Neural cell (in vitro differentiated cells): ENCODE results near the gene RPS23. TPM values are rescaled to one million over a fixed set of nuclear protein-coding genes. Genes with fewer than 3 reads are reported as not detected.
"Not testable (repeated sequence)": the region's sequence is repeated elsewhere in the genome, so short reads cannot be mapped to it uniquely, and the experiment has no call there.

Experiments
- H2AFZ ChIP-seq: fragments of 200-600, 300-800 bp; sonication (generic), shearing (Covaris generic); 2 replicates; pipeline ENCODE4 v1.6.0; 2014; ENCODE audit warnings: low read depth, mild to moderate bottlenecking, antibody characterized with exemption, low read length, moderate library complexity
- H3F3A ChIP-seq: fragments of 200-600 bp; shearing (Covaris generic); 2 replicates; pipeline ENCODE4 v1.6.1; 2016; ENCODE audit warnings: mild to moderate bottlenecking, moderate library complexity, mixed read lengths, antibody characterized with exemption, low read length; ENCODE audit not compliant: insufficient read depth, poor library complexity, severe bottlenecking
- H3K27ac ChIP-seq: fragments of 200-600, 300-800 bp; sonication (generic), shearing (Covaris generic); 2 replicates; pipeline ENCODE4 v1.5.1; 2014; ENCODE audit warnings: mild to moderate bottlenecking, low read length, moderate library complexity
- H3K27me3 ChIP-seq: fragments of 300-800, 200-600 bp; sonication (generic), shearing (Covaris generic); 2 replicates; pipeline ENCODE4 v1.6.0; 2014; ENCODE audit warnings: mild to moderate bottlenecking, low read depth, low read length, moderate library complexity; ENCODE audit not compliant: insufficient read depth
- H3K36me3 ChIP-seq: fragments of 300-800, 200-600 bp; sonication (generic), shearing (Covaris generic); 2 replicates; pipeline ENCODE4 v1.5.1; 2014; ENCODE audit warnings: mild to moderate bottlenecking, antibody characterized with exemption, low read length, moderate library complexity; ENCODE audit not compliant: insufficient read depth
- H3K4me2 ChIP-seq: fragments of 300-800, 200-600 bp; sonication (generic), shearing (Covaris generic); 2 replicates; pipeline ENCODE4 v1.6.0; 2014; ENCODE audit warnings: mild to moderate bottlenecking, low read length
- H3K4me3 ChIP-seq: fragments of 300-800, 200-600 bp; sonication (generic), shearing (Covaris generic); 2 replicates; pipeline ENCODE4 v1.5.1; 2014; ENCODE audit warnings: mild to moderate bottlenecking, low read length, moderate library complexity
- H3K79me2 ChIP-seq: fragments of 200-600 bp; shearing (Covaris generic); replicated peaks from 2 replicates; pipeline ENCODE4 v1.6.0; 2014; ENCODE audit warnings: mild to moderate bottlenecking, low read length, moderate library complexity; ENCODE audit not compliant: insufficient read depth
- H3K9ac ChIP-seq: fragments of 300-800, 200-600 bp; sonication (generic), shearing (Covaris generic); 2 replicates; pipeline ENCODE4 v1.6.1; 2016; ENCODE audit warnings: mild to moderate bottlenecking, low read length, mixed read lengths
- H3K9me2 ChIP-seq: fragments of 200-600 bp; shearing (Covaris generic); 2 replicates; pipeline ENCODE4 v1.6.1; 2016; ENCODE audit warnings: mild to moderate bottlenecking, low read length, mixed read lengths; ENCODE audit not compliant: insufficient read depth
- H3K9me3 ChIP-seq: fragments of 200-600, 300-800 bp; sonication (generic), shearing (Covaris generic); 2 replicates; pipeline ENCODE4 v1.6.1; 2016; ENCODE audit warnings: mild to moderate bottlenecking, mixed run types, low read length, moderate library complexity, mixed read lengths
- H4K20me1 ChIP-seq: fragments of 200-600 bp; shearing (Covaris generic); 2 replicates; pipeline ENCODE4 v1.6.1; 2016; ENCODE audit warnings: mild to moderate bottlenecking, mixed run types; ENCODE audit not compliant: insufficient read depth
- EP300 ChIP-seq: fragments of 450-650 bp; conservative IDR thresholded peaks from 2 replicates; pipeline ENCODE4 v1.6.1; 2014; ENCODE audit warnings: antibody characterized with exemption, mild to moderate bottlenecking, moderate library complexity; ENCODE audit not compliant: poor library complexity, severe bottlenecking
- EZH2 ChIP-seq: fragments of 200-600, 300-800 bp; shearing (Covaris generic), sonication (generic); IDR thresholded peaks from 2 replicates; pipeline ENCODE4 v1.6.1; 2014; ENCODE audit warnings: antibody characterized with exemption, low read length, borderline replicate concordance, mild to moderate bottlenecking; ENCODE audit not compliant: insufficient read depth, poor library complexity, severe bottlenecking
- MXI1 ChIP-seq: fragments of 450-650 bp; conservative IDR thresholded peaks from 2 replicates; pipeline ENCODE4 v1.6.1; 2014; ENCODE audit warnings: antibody characterized with exemption, mild to moderate bottlenecking; ENCODE audit not compliant: poor library complexity, severe bottlenecking
- POLR2AphosphoS5 ChIP-seq: IDR thresholded peaks from 2 replicates; pipeline ENCODE4 v1.6.1; 2012
- RAD21 ChIP-seq: fragments of 450-650 bp; conservative IDR thresholded peaks from 2 replicates; pipeline ENCODE4 v1.6.1; 2014; ENCODE audit warnings: antibody characterized with exemption, mild to moderate bottlenecking, moderate library complexity
- SMC3 ChIP-seq: fragments of 450-650 bp; conservative IDR thresholded peaks from 2 replicates; pipeline ENCODE4 v1.6.1; 2014; ENCODE audit warnings: antibody characterized with exemption, mild to moderate bottlenecking, moderate library complexity; ENCODE audit not compliant: poor library complexity
- polyA plus RNA-seq: library from polyadenylated mRNA; depleted of rRNA; stranded (reverse); fragments of >200 nt; gene quantifications from 2 replicates; pipeline ENCODE4 v1.2.3, GENCODE V29; 2014
- TF ChIP-seq, protein P1 (sequence below): IDR thresholded peaks from 2 replicates; pipeline ENCODE4 v1.6.1; 2012; ENCODE audit warnings: borderline replicate concordance
- TF ChIP-seq, protein P2 (sequence below): fragments of 450-650 bp; IDR thresholded peaks from 2 replicates; pipeline ENCODE4 v1.5.1; 2014; ENCODE audit warnings: antibody characterized with exemption, mild to moderate bottlenecking, moderate library complexity; ENCODE audit not compliant: poor library complexity, severe bottlenecking

The RPS23 gene
- polyA plus RNA-seq, 1 donor from 2014 or later, result 2,396 TPM

DNA sequence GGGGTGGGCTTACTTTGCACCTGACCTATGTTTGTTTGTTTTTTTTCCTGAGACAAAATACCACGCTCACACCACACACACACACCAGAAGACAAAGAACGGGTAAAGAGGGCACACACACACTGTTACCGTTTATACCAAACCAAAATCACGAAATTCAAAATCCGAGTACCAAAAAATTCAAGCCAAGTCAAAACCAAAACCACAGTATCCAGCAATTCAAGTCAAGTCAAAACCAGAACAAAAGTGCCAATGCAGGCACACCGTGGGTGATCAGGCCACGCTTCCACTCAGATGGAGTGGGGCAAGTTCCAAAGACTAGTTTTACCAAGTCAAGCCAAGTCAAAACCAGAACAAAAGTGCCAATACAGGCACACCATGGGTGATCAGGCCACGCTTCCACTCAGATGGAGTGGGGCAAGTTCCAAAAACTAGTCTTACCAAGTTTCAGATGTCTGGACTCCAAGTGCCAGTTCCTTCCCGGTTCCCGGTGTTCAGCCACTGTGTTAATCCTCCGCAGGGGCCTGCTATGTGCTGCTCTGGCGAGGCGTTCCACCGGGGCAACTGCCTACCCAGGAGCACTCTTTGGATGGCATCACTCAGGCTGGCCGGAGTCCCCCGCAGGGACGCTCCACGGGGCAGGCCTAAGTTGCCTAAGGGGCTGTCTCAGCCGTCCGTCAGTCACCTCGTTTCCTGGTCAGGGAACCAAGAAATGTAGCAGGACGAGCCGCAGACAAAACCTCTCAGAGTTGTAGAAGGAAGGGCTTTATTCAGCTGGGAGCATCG, 5.4 kb downstream of the RPS23 start:
- not testable (repeated sequence) for H3K27me3 ChIP-seq, H3K27ac ChIP-seq, H3K9me2 ChIP-seq, H3K36me3 ChIP-seq, H3K9ac ChIP-seq, H2AFZ ChIP-seq, H3K9me3 ChIP-seq, H3K4me3 ChIP-seq, H4K20me1 ChIP-seq, H3F3A ChIP-seq, H3K4me2 ChIP-seq
- peaks cover 13% of the 10 kb centered on the region for H3K79me2 ChIP-seq

DNA sequence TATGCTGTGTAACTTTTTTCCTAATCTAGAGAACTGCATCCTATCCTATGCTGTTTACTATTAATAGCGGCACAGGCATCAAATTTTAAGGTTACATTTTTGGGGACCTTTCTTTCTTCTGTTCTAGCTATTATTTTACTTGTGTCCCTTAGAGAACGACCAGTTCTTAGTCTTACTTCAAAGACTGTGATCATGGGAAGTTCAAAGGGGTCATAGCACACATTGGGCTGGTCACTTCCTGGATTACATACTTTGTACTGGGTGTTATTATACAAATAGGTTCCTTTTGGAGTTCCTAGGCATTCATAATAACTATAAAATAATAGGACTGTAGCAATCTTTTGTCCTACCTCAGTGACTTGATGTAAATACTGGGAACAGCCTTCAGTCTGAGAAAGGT, 8.8 kb downstream of the RPS23 start:
- H3K4me3 ChIP-seq, H3K9me2 ChIP-seq, H3K4me2 ChIP-seq, H3K27me3 ChIP-seq, H3F3A ChIP-seq, H2AFZ ChIP-seq, H4K20me1 ChIP-seq, H3K27ac ChIP-seq, H3K36me3 ChIP-seq, H3K9me3 ChIP-seq, H3K79me2 ChIP-seq, H3K9ac ChIP-seq: not testable (repeated sequence)

DNA sequence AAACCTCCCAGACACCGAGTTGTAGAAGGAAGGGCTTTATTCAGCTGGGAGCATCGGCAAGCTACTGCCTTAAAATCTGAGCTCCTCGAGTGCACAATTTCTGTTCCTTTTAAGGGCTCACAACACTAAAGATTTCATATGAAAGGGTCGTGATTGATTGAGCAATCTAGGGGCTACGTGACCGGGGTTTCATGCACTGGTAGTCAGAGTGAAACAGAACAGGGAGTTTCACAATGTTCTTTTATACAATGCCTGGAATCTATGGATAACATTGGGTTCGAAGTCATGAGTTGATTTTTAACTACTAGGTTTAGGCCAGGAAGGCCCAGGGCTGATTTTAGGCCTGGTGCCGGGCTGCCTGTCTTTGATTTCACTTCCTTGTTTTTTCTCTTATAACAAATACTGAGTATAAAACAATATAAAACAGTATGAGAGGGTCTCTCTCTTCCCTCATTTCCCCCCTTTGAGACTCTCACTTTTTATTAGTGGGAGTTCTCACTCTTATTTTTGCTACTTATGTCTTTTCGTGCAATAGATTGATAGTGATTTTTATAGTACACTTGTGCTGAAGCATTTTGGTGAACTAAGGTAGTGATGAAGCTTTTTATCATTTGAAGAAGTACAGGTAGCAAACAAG, 10.7 kb downstream of the RPS23 start:
- not testable (repeated sequence) for H4K20me1 ChIP-seq, H3K27ac ChIP-seq, H3K36me3 ChIP-seq, H3K27me3 ChIP-seq, H3K9ac ChIP-seq, H3K4me3 ChIP-seq, H3F3A ChIP-seq, H3K9me3 ChIP-seq, H3K4me2 ChIP-seq, H2AFZ ChIP-seq, H3K9me2 ChIP-seq, H3K79me2 ChIP-seq

DNA sequence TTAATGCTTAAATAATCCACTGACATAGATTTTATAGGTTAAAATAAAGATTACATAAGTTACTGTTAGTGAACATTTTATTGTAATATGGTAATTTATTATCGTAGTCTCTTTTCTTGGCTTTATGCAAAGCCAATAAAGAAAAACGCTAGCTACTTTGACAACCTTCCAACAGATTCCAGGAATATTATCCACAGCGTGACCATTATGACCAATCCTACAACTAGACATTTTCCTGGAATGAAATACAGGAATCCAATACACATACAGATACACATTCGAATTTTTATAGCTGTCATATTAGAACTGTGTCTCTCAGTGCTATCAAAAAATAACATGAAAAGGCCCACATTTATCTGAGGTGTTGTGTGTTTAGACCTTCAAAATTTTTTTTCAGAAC, 13.1 kb downstream of the RPS23 start:
- no peaks in the 10 kb centered on the region for H3K27me3 ChIP-seq
- no peaks in the 10 kb centered on the region for H3K79me2 ChIP-seq
- no peak overlapping the region for H3K4me2 ChIP-seq
- H3F3A ChIP-seq, result no peaks in the 10 kb centered on the region
- H3K9me3 ChIP-seq, result no peaks in the 10 kb centered on the region
- TF ChIP-seq POLR2AphosphoS5, result no peak
- TF ChIP-seq EZH2, result no peak
- TF ChIP-seq RAD21, result no peak
- no peak for TF ChIP-seq EP300
- TF ChIP-seq, protein P1, sequence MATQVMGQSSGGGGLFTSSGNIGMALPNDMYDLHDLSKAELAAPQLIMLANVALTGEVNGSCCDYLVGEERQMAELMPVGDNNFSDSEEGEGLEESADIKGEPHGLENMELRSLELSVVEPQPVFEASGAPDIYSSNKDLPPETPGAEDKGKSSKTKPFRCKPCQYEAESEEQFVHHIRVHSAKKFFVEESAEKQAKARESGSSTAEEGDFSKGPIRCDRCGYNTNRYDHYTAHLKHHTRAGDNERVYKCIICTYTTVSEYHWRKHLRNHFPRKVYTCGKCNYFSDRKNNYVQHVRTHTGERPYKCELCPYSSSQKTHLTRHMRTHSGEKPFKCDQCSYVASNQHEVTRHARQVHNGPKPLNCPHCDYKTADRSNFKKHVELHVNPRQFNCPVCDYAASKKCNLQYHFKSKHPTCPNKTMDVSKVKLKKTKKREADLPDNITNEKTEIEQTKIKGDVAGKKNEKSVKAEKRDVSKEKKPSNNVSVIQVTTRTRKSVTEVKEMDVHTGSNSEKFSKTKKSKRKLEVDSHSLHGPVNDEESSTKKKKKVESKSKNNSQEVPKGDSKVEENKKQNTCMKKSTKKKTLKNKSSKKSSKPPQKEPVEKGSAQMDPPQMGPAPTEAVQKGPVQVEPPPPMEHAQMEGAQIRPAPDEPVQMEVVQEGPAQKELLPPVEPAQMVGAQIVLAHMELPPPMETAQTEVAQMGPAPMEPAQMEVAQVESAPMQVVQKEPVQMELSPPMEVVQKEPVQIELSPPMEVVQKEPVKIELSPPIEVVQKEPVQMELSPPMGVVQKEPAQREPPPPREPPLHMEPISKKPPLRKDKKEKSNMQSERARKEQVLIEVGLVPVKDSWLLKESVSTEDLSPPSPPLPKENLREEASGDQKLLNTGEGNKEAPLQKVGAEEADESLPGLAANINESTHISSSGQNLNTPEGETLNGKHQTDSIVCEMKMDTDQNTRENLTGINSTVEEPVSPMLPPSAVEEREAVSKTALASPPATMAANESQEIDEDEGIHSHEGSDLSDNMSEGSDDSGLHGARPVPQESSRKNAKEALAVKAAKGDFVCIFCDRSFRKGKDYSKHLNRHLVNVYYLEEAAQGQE, result no peak
- TF ChIP-seq, protein P2, sequence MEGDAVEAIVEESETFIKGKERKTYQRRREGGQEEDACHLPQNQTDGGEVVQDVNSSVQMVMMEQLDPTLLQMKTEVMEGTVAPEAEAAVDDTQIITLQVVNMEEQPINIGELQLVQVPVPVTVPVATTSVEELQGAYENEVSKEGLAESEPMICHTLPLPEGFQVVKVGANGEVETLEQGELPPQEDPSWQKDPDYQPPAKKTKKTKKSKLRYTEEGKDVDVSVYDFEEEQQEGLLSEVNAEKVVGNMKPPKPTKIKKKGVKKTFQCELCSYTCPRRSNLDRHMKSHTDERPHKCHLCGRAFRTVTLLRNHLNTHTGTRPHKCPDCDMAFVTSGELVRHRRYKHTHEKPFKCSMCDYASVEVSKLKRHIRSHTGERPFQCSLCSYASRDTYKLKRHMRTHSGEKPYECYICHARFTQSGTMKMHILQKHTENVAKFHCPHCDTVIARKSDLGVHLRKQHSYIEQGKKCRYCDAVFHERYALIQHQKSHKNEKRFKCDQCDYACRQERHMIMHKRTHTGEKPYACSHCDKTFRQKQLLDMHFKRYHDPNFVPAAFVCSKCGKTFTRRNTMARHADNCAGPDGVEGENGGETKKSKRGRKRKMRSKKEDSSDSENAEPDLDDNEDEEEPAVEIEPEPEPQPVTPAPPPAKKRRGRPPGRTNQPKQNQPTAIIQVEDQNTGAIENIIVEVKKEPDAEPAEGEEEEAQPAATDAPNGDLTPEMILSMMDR, result no peak
- TF ChIP-seq SMC3, result no peak
- no peak for TF ChIP-seq MXI1
- no peaks in the 10 kb centered on the region for H3K9me2 ChIP-seq
- H3K27ac ChIP-seq, result no peak overlapping the region
- no peak overlapping the region for H3K9ac ChIP-seq
- no peak overlapping the region for H3K4me3 ChIP-seq
- H2AFZ ChIP-seq, result no peak overlapping the region
- no peaks in the 10 kb centered on the region for H4K20me1 ChIP-seq
- H3K36me3 ChIP-seq, result no peaks in the 10 kb centered on the region
